Stimulated activated naive CD8-positive, alpha-beta T cell treated with anti-CD3 and anti-CD28 coated beads, Interleukin-15, Interleukin-2, amounts not matched to agents 100 ng/mL and 50 ng/mL, for 24 hours (primary cell): ENCODE data around the gene ALK.

Source experiments
- H3K27ac Mint-ChIP-seq: one replicate; pipeline ENCODE4 v1.8.0; 2021; ENCODE audit warnings: mild to moderate bottlenecking, mixed read lengths
- H3K27me3 Mint-ChIP-seq: one replicate; pipeline ENCODE4 v1.8.0; 2021; ENCODE audit warnings: mixed read lengths
- H3K36me3 Mint-ChIP-seq: one replicate; pipeline ENCODE4 v1.8.0; 2021; ENCODE audit warnings: low read depth, mixed read lengths
- H3K4me1 Mint-ChIP-seq: one replicate; pipeline ENCODE4 v1.8.0; 2021; ENCODE audit warnings: low read depth, mixed read lengths
- H3K4me3 Mint-ChIP-seq: one replicate; pipeline ENCODE4 v1.8.0; 2021; ENCODE audit warnings: mild to moderate bottlenecking, mixed read lengths
- H3K9me3 Mint-ChIP-seq: one replicate; pipeline ENCODE4 v1.8.0; 2021; ENCODE audit warnings: mixed read lengths

ALK gene

DNA sequence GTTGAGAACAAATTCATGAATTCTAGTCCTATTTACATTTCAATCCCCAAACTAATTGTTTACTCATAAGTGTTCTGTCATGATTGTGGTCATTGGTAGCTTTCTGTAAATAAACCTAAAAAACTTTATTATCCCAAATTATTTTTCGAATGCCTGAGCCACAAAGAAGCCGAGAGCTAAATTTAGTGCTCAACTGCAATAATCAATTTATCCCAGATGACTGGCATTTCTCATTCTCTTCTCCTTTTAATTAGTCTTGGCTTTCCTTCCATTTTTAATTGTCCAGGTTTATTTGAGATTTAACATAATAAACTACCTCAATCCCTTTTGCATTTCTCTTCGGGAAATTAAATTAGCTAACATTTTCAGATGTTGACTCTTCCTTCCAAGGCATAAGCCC lies 308.3 kb downstream of the ALK start:
- Mint-ChIP-seq H3K27me3 (peaks cover 14% of the 10 kb centered on the region), H3K4me1 (no peaks in the 10 kb centered on the region), H3K9me3 (no peaks in the 10 kb centered on the region), H3K4me3 (no peak overlapping the region), H3K36me3 (no peaks in the 10 kb centered on the region), H3K27ac (no peak overlapping the region)

DNA sequence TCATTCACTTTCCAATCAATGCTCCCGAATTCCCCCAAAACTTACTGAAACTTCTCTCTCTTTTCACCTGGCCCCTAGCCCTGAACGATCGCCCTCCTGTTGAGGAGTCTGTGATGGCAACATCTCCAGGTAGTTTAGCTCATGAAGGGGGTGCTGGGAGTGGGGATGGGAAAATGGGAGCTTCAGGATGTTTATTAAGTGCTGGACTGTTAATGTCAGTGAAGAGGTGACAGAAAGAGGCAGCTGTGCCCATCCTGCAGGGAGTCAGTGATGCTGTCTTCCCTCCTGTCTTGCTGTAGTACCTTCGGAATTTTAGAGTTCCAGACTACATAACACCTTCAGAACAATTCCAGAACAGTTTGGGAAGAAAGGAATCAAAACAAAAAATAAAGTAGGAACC lies 308.8 kb downstream of the ALK start:
- Mint-ChIP-seq H3K4me3 (no peak overlapping the region), H3K36me3 (no peaks in the 10 kb centered on the region), H3K9me3 (no peaks in the 10 kb centered on the region), H3K27me3 (peaks cover 14% of the 10 kb centered on the region), H3K27ac (no peak overlapping the region), H3K4me1 (no peaks in the 10 kb centered on the region)

- no peak overlapping the region for H3K27ac Mint-ChIP-seq
- H3K36me3 Mint-ChIP-seq = no peaks in the 10 kb centered on the region
- peaks cover 14% of the 10 kb centered on the region for H3K27me3 Mint-ChIP-seq
- H3K9me3 Mint-ChIP-seq = no peaks in the 10 kb centered on the region
- H3K4me3 Mint-ChIP-seq = no peak overlapping the region
- no peaks in the 10 kb centered on the region for H3K4me1 Mint-ChIP-seq
Measured at GRCh38 chr2:29611850-29612249, 309.5 kb downstream of the ALK start.

- Mint-ChIP-seq H3K4me3 (no peak overlapping the region), H3K9me3 (no peaks in the 10 kb centered on the region), H3K27me3 (peaks cover 14% of the 10 kb centered on the region), H3K36me3 (no peaks in the 10 kb centered on the region), H3K27ac (no peak overlapping the region), H3K4me1 (no peaks in the 10 kb centered on the region)
Measured at GRCh38 chr2:29611261-29611660, 310.1 kb downstream of the ALK start.

DNA sequence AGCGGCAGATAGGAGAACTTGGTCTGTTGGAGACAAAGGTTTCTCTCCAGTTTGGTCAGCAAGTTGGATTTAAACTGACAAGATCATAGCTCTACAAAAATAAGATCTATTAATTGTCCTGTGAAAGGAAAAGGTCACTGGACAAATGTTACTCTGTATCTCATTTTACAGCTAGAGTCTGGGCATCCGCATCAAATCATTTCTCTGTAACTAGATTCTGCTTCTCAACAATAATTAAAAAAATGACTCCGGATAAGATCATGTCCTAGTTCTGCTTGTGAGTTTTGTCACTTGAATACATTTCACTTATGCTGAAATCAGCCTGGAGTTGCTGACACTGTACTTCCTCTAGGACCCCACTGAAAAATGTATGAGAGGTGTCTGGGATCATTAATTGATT lies 310.8 kb downstream of the ALK start:
- Mint-ChIP-seq H3K27ac (no peak overlapping the region), H3K4me3 (no peak overlapping the region), H3K9me3 (no peaks in the 10 kb centered on the region), H3K36me3 (no peaks in the 10 kb centered on the region), H3K27me3 (peaks cover 14% of the 10 kb centered on the region), H3K4me1 (no peaks in the 10 kb centered on the region)

- Mint-ChIP-seq H3K4me3 (no peak overlapping the region), H3K27ac (no peak overlapping the region), H3K27me3 (peaks cover 3% of the 10 kb centered on the region), H3K36me3 (no peaks in the 10 kb centered on the region), H3K9me3 (no peaks in the 10 kb centered on the region), H3K4me1 (no peaks in the 10 kb centered on the region)
Measured at GRCh38 chr2:29607038-29607420, 314.4 kb downstream of the ALK start.

DNA sequence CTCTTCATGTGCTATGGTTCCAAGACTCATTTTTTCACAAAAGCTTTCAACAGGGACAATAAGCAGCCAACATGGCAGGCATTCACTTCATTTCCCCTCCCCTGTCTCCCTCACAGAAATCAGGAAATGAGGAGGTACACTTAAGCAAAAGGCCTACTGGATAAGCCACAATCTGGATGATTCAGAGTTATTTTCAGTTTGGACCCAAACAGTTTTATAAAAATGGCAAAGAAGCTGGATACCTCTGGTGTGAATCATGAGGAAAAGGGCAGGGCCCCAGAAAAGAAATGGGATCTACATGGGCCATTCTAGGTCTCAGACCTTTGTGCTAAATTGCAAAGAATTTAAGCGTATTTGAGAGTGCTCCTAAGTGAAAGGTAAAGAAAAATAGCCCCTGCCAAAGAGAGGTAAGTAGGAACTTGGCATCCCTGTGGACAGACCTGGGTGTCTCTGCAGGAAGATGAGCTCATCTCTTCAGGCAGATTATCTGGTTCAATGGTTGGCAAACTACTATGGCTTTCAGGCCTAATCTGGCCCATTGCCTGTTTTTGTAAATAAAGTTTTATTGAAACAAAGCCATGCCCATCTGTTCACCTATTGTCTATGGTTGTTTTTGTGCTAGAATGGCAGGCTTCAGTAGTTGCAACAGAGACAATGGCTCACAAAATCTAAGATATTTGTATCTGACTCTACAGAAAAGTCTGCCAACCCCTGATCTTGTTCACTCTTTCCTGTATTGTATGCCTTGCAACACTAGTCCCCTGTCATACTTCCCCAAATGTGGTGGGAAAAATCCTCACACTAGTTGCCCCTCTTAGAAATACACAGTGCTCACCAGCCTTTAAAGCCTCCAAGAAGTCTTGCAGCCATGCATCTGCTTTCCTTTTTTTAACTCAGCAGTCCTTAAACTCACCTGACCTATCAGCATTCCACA lies 315.0 kb downstream of the ALK start:
- no peaks in the 10 kb centered on the region for H3K36me3 Mint-ChIP-seq
- peaks cover 3% of the 10 kb centered on the region for H3K27me3 Mint-ChIP-seq
- no peaks in the 10 kb centered on the region for H3K9me3 Mint-ChIP-seq
- H3K4me1 Mint-ChIP-seq = no peaks in the 10 kb centered on the region
- no peak overlapping the region for H3K4me3 Mint-ChIP-seq
- no peak overlapping the region for H3K27ac Mint-ChIP-seq

DNA sequence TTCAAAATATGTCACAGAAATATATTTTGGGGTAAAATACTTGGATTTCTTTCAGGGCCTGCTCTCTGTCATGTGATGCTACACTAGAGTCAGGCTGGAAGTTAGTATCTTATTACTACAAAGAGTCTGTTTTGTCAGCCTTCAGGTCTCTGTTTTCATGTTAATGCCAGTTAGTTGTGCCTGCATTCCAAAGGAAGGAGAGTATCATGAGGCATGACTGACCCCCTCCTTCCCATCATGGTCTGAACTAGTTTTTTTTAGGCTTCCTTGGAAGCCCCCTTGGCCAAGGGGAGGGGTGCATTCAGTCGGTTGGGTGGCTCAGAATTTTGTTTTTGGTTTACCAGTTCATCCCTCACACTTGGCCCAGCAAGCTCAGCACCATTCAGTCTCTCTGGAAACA lies 318.0 kb downstream of the ALK start:
- Mint-ChIP-seq H3K4me1 (no peaks in the 10 kb centered on the region), H3K9me3 (no peaks in the 10 kb centered on the region), H3K36me3 (no peaks in the 10 kb centered on the region), H3K27me3 (peaks cover 3% of the 10 kb centered on the region), H3K4me3 (no peak overlapping the region), H3K27ac (no peak overlapping the region)

- no peaks in the 10 kb centered on the region for H3K4me1 Mint-ChIP-seq
- H3K4me3 Mint-ChIP-seq = no peak overlapping the region
- H3K9me3 Mint-ChIP-seq = no peaks in the 10 kb centered on the region
- no peak overlapping the region for H3K27ac Mint-ChIP-seq
- peaks cover 3% of the 10 kb centered on the region for H3K27me3 Mint-ChIP-seq
- H3K36me3 Mint-ChIP-seq = no peaks in the 10 kb centered on the region
Measured at GRCh38 chr2:29601872-29602271, 319.5 kb downstream of the ALK start.

DNA sequence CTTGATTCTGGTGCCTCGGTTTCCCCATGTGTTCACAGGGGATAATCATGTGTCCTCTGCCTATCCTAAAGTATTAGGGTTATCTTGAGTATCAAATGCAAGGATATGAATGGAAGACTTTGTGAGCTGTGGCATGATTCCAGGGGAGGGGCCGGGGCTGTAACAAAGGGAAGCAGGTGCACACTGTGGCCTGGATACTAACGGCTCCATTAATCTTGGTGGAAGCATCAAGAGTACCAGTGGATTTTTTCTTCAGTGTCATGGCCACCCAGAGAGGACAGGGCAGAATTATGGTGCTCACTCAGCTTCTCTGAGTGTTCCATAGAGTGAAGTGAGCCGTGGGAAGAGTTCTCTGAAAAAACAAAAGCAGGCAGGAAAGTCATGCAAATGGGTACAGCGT lies 320.1 kb downstream of the ALK start:
- H3K4me3 Mint-ChIP-seq = no peak overlapping the region
- no peaks in the 10 kb centered on the region for H3K36me3 Mint-ChIP-seq

DNA sequence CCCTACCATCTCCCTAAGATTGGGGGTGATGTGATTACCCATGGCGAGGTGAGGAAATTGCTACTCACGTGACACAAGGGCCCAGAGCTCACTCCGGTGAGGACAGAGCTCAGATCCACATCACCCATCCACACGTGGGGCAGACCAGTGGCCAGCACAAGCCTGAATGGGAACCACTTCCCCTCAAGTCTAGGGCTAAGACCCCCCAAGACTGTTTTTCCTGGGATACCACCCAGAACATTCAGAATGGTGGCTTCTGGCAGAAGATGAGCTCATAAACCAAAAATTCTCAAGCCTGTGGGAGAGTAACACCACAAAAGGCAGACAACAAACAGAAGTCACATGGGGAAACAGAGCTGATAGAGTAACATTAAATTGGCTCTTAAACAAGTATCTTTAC lies 321.4 kb downstream of the ALK start:
- H3K9me3 Mint-ChIP-seq = no peaks in the 10 kb centered on the region

More for the DNA sequence above, 320.1 kb downstream of the ALK start:
- Mint-ChIP-seq H3K9me3 (no peaks in the 10 kb centered on the region), H3K4me1 (no peaks in the 10 kb centered on the region), H3K27ac (no peak overlapping the region), H3K27me3 (peaks cover 4% of the 10 kb centered on the region)

GRCh38 chr2:29598978-29599377 lies 322.4 kb downstream of the ALK start:
- no peak overlapping the region for H3K4me3 Mint-ChIP-seq
- no peaks in the 10 kb centered on the region for H3K36me3 Mint-ChIP-seq
- peaks cover 11% of the 10 kb centered on the region for H3K27me3 Mint-ChIP-seq
- no peak overlapping the region for H3K27ac Mint-ChIP-seq
- H3K4me1 Mint-ChIP-seq = no peaks in the 10 kb centered on the region
- H3K9me3 Mint-ChIP-seq = no peaks in the 10 kb centered on the region

More for the DNA sequence above, 321.4 kb downstream of the ALK start:
- H3K27ac Mint-ChIP-seq = no peak overlapping the region
- no peaks in the 10 kb centered on the region for H3K4me1 Mint-ChIP-seq
- H3K27me3 Mint-ChIP-seq = peaks cover 11% of the 10 kb centered on the region
- no peaks in the 10 kb centered on the region for H3K36me3 Mint-ChIP-seq
- no peak overlapping the region for H3K4me3 Mint-ChIP-seq

- H3K27ac Mint-ChIP-seq = no peak overlapping the region
- H3K4me1 Mint-ChIP-seq = no peaks in the 10 kb centered on the region
- H3K4me3 Mint-ChIP-seq = no peak overlapping the region
- H3K9me3 Mint-ChIP-seq = no peaks in the 10 kb centered on the region
- H3K36me3 Mint-ChIP-seq = no peaks in the 10 kb centered on the region
- H3K27me3 Mint-ChIP-seq = peaks cover 11% of the 10 kb centered on the region
Measured at GRCh38 chr2:29597035-29597434, 324.4 kb downstream of the ALK start.

DNA sequence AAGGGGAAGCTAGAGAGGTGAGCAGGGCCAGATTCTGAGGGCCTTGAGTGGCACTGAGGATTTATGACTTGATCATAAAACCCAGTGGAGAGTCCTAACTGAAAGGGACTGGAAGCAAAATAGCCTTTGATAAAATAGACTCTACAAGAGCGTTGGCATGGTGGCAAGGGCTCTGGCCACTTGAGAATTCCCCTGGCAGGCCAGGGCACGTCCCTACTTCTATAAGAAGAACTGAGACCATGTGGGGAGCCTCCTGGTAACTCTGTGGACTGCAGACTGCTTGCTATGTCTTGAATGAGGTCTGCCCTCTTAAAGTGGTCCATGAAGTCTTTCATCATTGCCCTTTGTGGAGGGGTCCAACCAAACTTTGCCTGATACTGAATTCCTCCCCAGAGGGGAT lies 324.8 kb downstream of the ALK start:
- no peak overlapping the region for H3K27ac Mint-ChIP-seq
- no peaks in the 10 kb centered on the region for H3K9me3 Mint-ChIP-seq
- H3K27me3 Mint-ChIP-seq = peaks cover 11% of the 10 kb centered on the region
- no peaks in the 10 kb centered on the region for H3K36me3 Mint-ChIP-seq
- no peaks in the 10 kb centered on the region for H3K4me1 Mint-ChIP-seq
- H3K4me3 Mint-ChIP-seq = no peak overlapping the region

DNA sequence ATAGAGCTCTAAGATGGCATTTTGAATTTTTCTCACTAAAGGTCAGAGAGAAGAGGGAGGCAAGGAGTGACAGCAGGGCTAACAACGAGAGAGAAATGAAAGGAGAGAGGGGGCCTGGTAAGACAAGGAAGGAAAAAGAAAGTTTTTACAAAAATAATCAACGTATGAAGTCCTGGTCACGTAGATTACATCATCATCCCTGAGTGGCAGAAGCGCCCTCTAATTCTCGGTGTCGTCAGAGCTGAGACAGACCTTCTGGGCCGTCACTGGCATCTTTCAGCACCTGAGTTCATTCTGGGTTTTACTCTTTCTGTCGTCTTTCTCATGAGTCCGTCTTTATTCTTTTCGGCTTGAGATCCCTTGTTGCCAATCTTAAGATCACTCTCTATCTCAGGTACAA lies 329.8 kb downstream of the ALK start:
- Mint-ChIP-seq H3K27ac (no peak overlapping the region), H3K4me3 (no peak overlapping the region), H3K27me3 (peaks cover 8% of the 10 kb centered on the region), H3K4me1 (no peaks in the 10 kb centered on the region), H3K36me3 (no peaks in the 10 kb centered on the region), H3K9me3 (no peaks in the 10 kb centered on the region)

GRCh38 chr2:29590211-29590610 lies 331.2 kb downstream of the ALK start:
- no peaks in the 10 kb centered on the region for H3K9me3 Mint-ChIP-seq
- H3K36me3 Mint-ChIP-seq = no peaks in the 10 kb centered on the region
- H3K4me3 Mint-ChIP-seq = no peak overlapping the region
- no peaks in the 10 kb centered on the region for H3K4me1 Mint-ChIP-seq
- H3K27me3 Mint-ChIP-seq = no peaks in the 10 kb centered on the region
- H3K27ac Mint-ChIP-seq = no peak overlapping the region
